HCT116 (cell line): ENCODE results near the gene SMIM24. TPM values are rescaled to one million over a fixed set of nuclear protein-coding genes. Genes with fewer than 3 reads are reported as not detected.

ENCODE experiments used
- ATAC-seq: fragments of 200-7000 bp; cut with Tn5 transposase; 2 replicates; pipeline ENCODE4 v1.9.1; 2020; ENCODE audit warnings: mild to moderate bottlenecking, moderate library complexity
- BruUV-seq: library from RNA; stranded (reverse); fragments of 400-500 nt; replicated peaks from 2 replicates; lab custom pipeline; 2021; lab: Mats Ljungman, UMichigan
- CTCF ChIA-PET: fragments of 300-600 bp; sonication (Branson Sonifier 250); formaldehyde crosslinking; loops from one replicate; lab custom pipeline; 2021; ENCODE audit warnings: antibody characterized with exemption; lab: Charles Lee
- POLR2A ChIA-PET: fragments of 300-600, 350-600 bp; sonication (Branson Sonifier 250); formaldehyde crosslinking; loops from one replicate; lab custom pipeline; 2021; ENCODE audit warnings: antibody characterized with exemption; lab: Charles Lee
- RAD21 ChIA-PET, 2 experiments: fragments of 300-600 bp; sonication (Branson Sonifier 250); formaldehyde crosslinking; loops; one replicate each; lab custom pipeline; 2023; ENCODE audit warnings: low total read pairs in 2 of 2; ENCODE audit not compliant: uncharacterized antibody in 2 of 2, unreplicated experiment in 2 of 2, low non-redundant PET in 1 of 2; lab: Charles Lee
- DNase-seq: peaks from one replicate; pipeline ENCODE4 v3.0.0-alpha.2; 2010; ENCODE audit warnings: low read depth, low spot score
- H2AFZ ChIP-seq: fragments of 200-600 bp; shearing (Covaris generic), sonication (generic); 2 replicates; pipeline ENCODE4 v1.6.1; 2017; ENCODE audit warnings: low read depth, mixed run types, mixed read lengths, antibody characterized with exemption, low read length; ENCODE audit not compliant: poor library complexity, severe bottlenecking
- H3K27ac ChIP-seq: 2 replicates; pipeline ENCODE4 v1.5.1; 2012; ENCODE audit warnings: low read depth, low read length
- H3K27me3 ChIP-seq: fragments of 200-600 bp; sonication (generic); 2 replicates; pipeline ENCODE4 v1.6.1; 2016; ENCODE audit warnings: mixed run types, low read length, mixed read lengths; ENCODE audit not compliant: insufficient read depth
- H3K36me3 ChIP-seq, 2 experiments: fragments of 200-500 bp in 1 of 2; fragments of 200-600 bp in 1 of 2; sonication (Bioruptor generic) in 1 of 2; sonication (generic) in 1 of 2; 2 replicates each; pipeline versions ENCODE4 v1.5.1 to v1.6.1; 2014 to 2016; ENCODE audit warnings: low read length in 2 of 2, inconsistent platforms in 1 of 2, mixed read lengths in 1 of 2, mixed run types in 1 of 2; ENCODE audit not compliant: insufficient read depth in 2 of 2, control insufficient read depth in 1 of 2
- H3K4me1 ChIP-seq, 2 experiments: fragments of 200-600 bp in 1 of 2; sonication (generic) in 1 of 2; 2 replicates each; pipeline versions ENCODE4 v1.5.1 to v1.6.1; 2012 to 2017; ENCODE audit warnings: low read length in 2 of 2, inconsistent platforms in 1 of 2, mild to moderate bottlenecking in 1 of 2, mixed read lengths in 1 of 2, mixed run types in 1 of 2, moderate library complexity in 1 of 2; ENCODE audit not compliant: insufficient read depth in 2 of 2, control insufficient read depth in 1 of 2
- H3K4me2 ChIP-seq: fragments of 200-600 bp; sonication (generic); 2 replicates; pipeline ENCODE4 v1.6.1; 2017; ENCODE audit warnings: mixed run types, low read length, mixed read lengths
- H3K4me3 ChIP-seq, 2 experiments: fragments of 200-600 bp in 1 of 2; sonication (generic) in 1 of 2; replicated peaks in 1 of 2; 2 replicates each; pipeline ENCODE4 v1.5.1; 2011 to 2016; ENCODE audit warnings: low read length in 2 of 2, control low read depth in 1 of 2, low read depth in 1 of 2, mild to moderate bottlenecking in 1 of 2, mixed read lengths in 1 of 2, mixed run types in 1 of 2
- H3K79me2 ChIP-seq: fragments of 200-600 bp; sonication (generic); 2 replicates; pipeline ENCODE4 v1.6.1; 2017; ENCODE audit warnings: mild to moderate bottlenecking, mixed run types, low read length, moderate library complexity, mixed read lengths; ENCODE audit not compliant: insufficient read depth
- H3K9ac ChIP-seq: fragments of 200-600 bp; sonication (generic); 2 replicates; pipeline ENCODE4 v1.6.1; 2016; ENCODE audit warnings: low read length, mixed read lengths
- H3K9me2 ChIP-seq: fragments of 200-600 bp; sonication (generic), shearing (Covaris generic); 2 replicates; pipeline ENCODE4 v1.6.1; 2017; ENCODE audit warnings: mixed run types, mild to moderate bottlenecking, moderate library complexity; ENCODE audit not compliant: insufficient read depth
- H3K9me3 ChIP-seq, 2 experiments: fragments of 200-500 bp in 1 of 2; fragments of 200-600 bp in 1 of 2; sonication (Bioruptor generic) in 1 of 2; sonication (generic) in 1 of 2; 2 replicates each; pipeline ENCODE4 v1.6.1; 2014 to 2017; ENCODE audit warnings: low read length in 2 of 2, mixed read lengths in 2 of 2, inconsistent platforms in 1 of 2, low read depth in 1 of 2, mild to moderate bottlenecking in 1 of 2, mixed run types in 1 of 2, moderate library complexity in 1 of 2; ENCODE audit not compliant: control insufficient read depth in 1 of 2, insufficient read depth in 1 of 2
- H4K20me1 ChIP-seq: fragments of 200-600 bp; sonication (generic), shearing (Covaris generic); 2 replicates; pipeline ENCODE4 v1.6.1; 2017; ENCODE audit warnings: mixed run types, mild to moderate bottlenecking, moderate library complexity; ENCODE audit not compliant: insufficient read depth
- CTCF ChIP-seq, 3 experiments: fragments of 200-600 bp in 1 of 3; sonication (generic) in 1 of 3; IDR thresholded peaks in 2 of 3; conservative IDR thresholded peaks in 1 of 3; 2 replicates each; pipeline ENCODE4 v1.5.1; 2012 to 2017; ENCODE audit warnings: low read depth in 2 of 3, low read length in 2 of 3, antibody characterized with exemption in 1 of 3, borderline replicate concordance in 1 of 3, control low read depth in 1 of 3, mild to moderate bottlenecking in 1 of 3, mixed read lengths in 1 of 3, mixed run types in 1 of 3, moderate library complexity in 1 of 3; ENCODE audit not compliant: insufficient read depth in 1 of 3
- RAD21 ChIP-seq: IDR thresholded peaks from 2 replicates; pipeline ENCODE4 v1.6.1; 2012; ENCODE audit warnings: low read depth, mild to moderate bottlenecking
- SIN3A ChIP-seq: IDR thresholded peaks from 2 replicates; pipeline ENCODE4 v1.6.1; 2012; ENCODE audit warnings: low read depth
- SP1 ChIP-seq: IDR thresholded peaks from 2 replicates; pipeline ENCODE4 v1.6.1; 2012; ENCODE audit warnings: low read depth
- intact Hi-C: fragments of 100-400 bp; cut with micrococcal nuclease; formaldehyde crosslinking; loops from 2 replicates; pipeline ENCODE4 v1.10.0; 2022
- total RNA-seq: library from RNA; stranded (reverse); gene quantifications from one replicate; pipeline ENCODE4 v1.2.1, GENCODE V29; 2021; ENCODE audit not compliant: unreplicated experiment
- TF ChIP-seq, protein P1 (sequence below): IDR thresholded peaks from 2 replicates; pipeline ENCODE4 v1.6.1; 2012

SMIM24 gene
- total RNA-seq, 1 experiment from 2014 or later: not detected

GRCh38 chr19:3471954-3472655 is 8.2 kb downstream of the SMIM24 start:
- CTCF ChIA-PET: interaction anchor here (0.7 to 2.0 kb wide), 9 partner anchors 12 to 521 kb away, joined by 3 to 6 read pairs (median 5); partner anchors contain the start of gene SMIM44
- Histone ChIP-seq H3K9ac (no peak overlapping the region), H3K9me3 (no peaks in the 10 kb centered on the region; a peak in 1 of 4 replicates), H3K9me2 (no peaks in the 10 kb centered on the region), H3K4me2 (no peak overlapping the region), H3K27ac (no peak overlapping the region), H3K4me1 (no peaks in the 10 kb centered on the region), H3K79me2 (no peaks in the 10 kb centered on the region), H4K20me1 (no peaks in the 10 kb centered on the region), H3K36me3 (no peaks in the 10 kb centered on the region)
- POLR2A ChIA-PET: no interaction called here
- peak; percentile 57 for ATAC-seq
- RAD21 ChIA-PET: no interaction called here
- intact Hi-C loops: loop anchor here (2.0 kb wide), 1 partner anchor 145 kb away; no protein-coding TSS in a partner anchor
- TF ChIP-seq RAD21 (peak; percentile 77), SIN3A (no peak), SP1 (no peak), CTCF (IDR thresholded peaks at IDR 0.05 in 2 of 3, conservative IDR thresholded peaks at IDR 0.05 in 1 of 3; ENCODE audit: borderline replicate concordance in 1 of 3, insufficient read depth in 1 of 3, low read depth in 2 of 3, low read length in 2 of 3) (peak; percentile 71 to 95 (median 85); a peak in 5 of 6 replicates)
- TF ChIP-seq, protein P1, sequence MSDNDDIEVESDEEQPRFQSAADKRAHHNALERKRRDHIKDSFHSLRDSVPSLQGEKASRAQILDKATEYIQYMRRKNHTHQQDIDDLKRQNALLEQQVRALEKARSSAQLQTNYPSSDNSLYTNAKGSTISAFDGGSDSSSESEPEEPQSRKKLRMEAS: no peak
- TF ChIP-seq, all 23 proteins: peak for 2
- no TSS peak for BruUV-seq
- Histone ChIP-seq H2AFZ (no peak overlapping the region), H3K4me3 (no peak overlapping the region), H3K27me3 (peaks cover 9% of the 10 kb centered on the region; the same call in 1 of the 2 replicates)
- no peak for DNase-seq
